Measurements from ENCODE around the gene IFI16.

DNA sequence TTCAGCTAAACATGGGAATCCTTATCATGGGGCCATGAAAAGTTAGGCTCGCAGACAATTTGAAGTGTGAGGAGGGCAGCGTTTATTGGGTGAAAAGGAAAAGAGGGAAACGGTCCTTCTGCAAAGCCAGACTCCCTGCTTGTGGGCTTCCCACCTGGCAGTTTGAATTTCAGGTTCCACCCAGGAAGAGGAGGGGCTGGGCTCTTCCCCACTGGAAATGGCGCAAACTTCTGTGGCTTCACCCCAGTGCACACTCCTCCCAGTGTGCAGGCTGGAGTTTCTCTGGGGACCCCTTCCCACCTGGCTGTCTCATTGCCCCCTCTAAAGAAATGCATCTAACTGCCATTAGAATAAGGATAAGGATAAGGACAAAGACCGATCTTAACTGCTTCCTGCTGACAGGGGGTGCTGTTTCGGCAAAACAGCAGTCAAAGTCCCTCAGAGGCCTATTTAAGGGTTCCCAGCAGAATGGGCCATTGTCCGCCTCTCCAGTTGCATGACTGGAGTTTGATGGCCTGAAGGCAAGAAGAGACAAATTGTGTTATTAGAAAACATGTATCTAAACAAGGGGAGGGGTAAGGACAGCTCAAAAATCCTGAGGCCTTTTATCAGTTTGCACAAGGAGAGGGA, 46.5 kb downstream of the IFI16 start:
- TF ChIP-seq, protein P1, sequence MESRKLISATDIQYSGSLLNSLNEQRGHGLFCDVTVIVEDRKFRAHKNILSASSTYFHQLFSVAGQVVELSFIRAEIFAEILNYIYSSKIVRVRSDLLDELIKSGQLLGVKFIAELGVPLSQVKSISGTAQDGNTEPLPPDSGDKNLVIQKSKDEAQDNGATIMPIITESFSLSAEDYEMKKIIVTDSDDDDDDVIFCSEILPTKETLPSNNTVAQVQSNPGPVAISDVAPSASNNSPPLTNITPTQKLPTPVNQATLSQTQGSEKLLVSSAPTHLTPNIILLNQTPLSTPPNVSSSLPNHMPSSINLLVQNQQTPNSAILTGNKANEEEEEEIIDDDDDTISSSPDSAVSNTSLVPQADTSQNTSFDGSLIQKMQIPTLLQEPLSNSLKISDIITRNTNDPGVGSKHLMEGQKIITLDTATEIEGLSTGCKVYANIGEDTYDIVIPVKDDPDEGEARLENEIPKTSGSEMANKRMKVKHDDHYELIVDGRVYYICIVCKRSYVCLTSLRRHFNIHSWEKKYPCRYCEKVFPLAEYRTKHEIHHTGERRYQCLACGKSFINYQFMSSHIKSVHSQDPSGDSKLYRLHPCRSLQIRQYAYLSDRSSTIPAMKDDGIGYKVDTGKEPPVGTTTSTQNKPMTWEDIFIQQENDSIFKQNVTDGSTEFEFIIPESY (CRISPR knock-in tag; IDR thresholded peaks at IDR 0.05): no peak
- no peak for TF ChIP-seq ZNF331 (CRISPR knock-in tag; IDR thresholded peaks at IDR 0.05)
- TF ChIP-seq JUN (CRISPR knock-in tag; IDR thresholded peaks at IDR 0.05): no peak
- no peak for TF ChIP-seq RXRA (CRISPR knock-in tag; IDR thresholded peaks at IDR 0.05)
- TF ChIP-seq, protein P2, sequence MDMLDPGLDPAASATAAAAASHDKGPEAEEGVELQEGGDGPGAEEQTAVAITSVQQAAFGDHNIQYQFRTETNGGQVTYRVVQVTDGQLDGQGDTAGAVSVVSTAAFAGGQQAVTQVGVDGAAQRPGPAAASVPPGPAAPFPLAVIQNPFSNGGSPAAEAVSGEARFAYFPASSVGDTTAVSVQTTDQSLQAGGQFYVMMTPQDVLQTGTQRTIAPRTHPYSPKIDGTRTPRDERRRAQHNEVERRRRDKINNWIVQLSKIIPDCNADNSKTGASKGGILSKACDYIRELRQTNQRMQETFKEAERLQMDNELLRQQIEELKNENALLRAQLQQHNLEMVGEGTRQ (IDR thresholded peaks at IDR 0.05; ENCODE audit: low read depth, low read length): no peak
- TF ChIP-seq, protein P2 (CRISPR knock-in tag; IDR thresholded peaks at IDR 0.05; ENCODE audit: borderline replicate concordance): no peak
- no peak for TF ChIP-seq ZNF205 (CRISPR knock-in tag; IDR thresholded peaks at IDR 0.05)
- TF ChIP-seq TGIF2 (CRISPR knock-in tag; IDR thresholded peaks at IDR 0.05): no peak
- TF ChIP-seq CEBPB (IDR thresholded peaks at IDR 0.05; ENCODE audit: borderline replicate concordance, low read depth, low read length): no peak
- TF ChIP-seq, protein P3, sequence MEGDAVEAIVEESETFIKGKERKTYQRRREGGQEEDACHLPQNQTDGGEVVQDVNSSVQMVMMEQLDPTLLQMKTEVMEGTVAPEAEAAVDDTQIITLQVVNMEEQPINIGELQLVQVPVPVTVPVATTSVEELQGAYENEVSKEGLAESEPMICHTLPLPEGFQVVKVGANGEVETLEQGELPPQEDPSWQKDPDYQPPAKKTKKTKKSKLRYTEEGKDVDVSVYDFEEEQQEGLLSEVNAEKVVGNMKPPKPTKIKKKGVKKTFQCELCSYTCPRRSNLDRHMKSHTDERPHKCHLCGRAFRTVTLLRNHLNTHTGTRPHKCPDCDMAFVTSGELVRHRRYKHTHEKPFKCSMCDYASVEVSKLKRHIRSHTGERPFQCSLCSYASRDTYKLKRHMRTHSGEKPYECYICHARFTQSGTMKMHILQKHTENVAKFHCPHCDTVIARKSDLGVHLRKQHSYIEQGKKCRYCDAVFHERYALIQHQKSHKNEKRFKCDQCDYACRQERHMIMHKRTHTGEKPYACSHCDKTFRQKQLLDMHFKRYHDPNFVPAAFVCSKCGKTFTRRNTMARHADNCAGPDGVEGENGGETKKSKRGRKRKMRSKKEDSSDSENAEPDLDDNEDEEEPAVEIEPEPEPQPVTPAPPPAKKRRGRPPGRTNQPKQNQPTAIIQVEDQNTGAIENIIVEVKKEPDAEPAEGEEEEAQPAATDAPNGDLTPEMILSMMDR (CRISPR knock-in tag; IDR thresholded peaks at IDR 0.05): no peak
- no peak for TF ChIP-seq PITX1 (CRISPR knock-in tag; IDR thresholded peaks at IDR 0.05)

Measured in HepG2 (cell line).